ENCODE results near the gene ITPR2. TPM values are rescaled to one million over a fixed set of nuclear protein-coding genes. Genes with fewer than 3 reads are reported as not detected.

Gene ITPR2
- total RNA-seq, 2 donors from 2014 or later: 14.8 to 74.4 TPM

DNA sequence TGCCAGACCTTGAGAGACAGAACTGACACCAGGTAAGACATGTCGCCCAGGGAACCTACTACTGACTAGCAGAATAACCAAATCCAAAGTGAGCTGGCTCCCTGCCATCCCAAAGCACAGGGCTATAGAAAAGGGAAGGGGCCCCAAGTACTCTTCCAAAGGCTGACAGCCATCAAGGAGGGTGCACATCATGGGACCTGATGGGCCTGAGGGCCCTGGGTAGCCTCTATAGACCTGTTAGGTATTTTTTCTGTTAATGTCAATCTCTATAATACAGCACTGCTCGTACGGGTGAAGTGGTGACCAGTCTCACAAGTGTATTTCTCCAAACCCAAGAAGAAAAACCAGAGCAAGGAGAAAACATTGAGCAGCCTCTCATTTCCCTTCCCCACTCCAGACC lies 171.6 kb downstream of the ITPR2 start:
- Histone ChIP-seq H3K9me3 (ENCODE audit: control insufficient read depth, low read length) (no peaks in the 10 kb centered on the region), H3K27me3 (ENCODE audit: control insufficient read depth, insufficient read depth, low read length, poor library complexity, severe bottlenecking) (no peaks in the 10 kb centered on the region), H3K9ac (ENCODE audit: extremely low read depth, low read length, poor library complexity, severe bottlenecking) (no peak overlapping the region), H3K4me1 (ENCODE audit: control insufficient read depth, insufficient read depth, low read length) (no peaks in the 10 kb centered on the region), H3K4me3 (ENCODE audit: low read length) (no peak overlapping the region), H3K27ac (ENCODE audit: low read depth, low read length) (no peak overlapping the region), H3K36me3 (ENCODE audit: control insufficient read depth, insufficient read depth, low read length) (no peaks in the 10 kb centered on the region)
- H3K4me3 Mint-ChIP-seq: no peak overlapping the region
- TF ChIP-seq, protein P1, sequence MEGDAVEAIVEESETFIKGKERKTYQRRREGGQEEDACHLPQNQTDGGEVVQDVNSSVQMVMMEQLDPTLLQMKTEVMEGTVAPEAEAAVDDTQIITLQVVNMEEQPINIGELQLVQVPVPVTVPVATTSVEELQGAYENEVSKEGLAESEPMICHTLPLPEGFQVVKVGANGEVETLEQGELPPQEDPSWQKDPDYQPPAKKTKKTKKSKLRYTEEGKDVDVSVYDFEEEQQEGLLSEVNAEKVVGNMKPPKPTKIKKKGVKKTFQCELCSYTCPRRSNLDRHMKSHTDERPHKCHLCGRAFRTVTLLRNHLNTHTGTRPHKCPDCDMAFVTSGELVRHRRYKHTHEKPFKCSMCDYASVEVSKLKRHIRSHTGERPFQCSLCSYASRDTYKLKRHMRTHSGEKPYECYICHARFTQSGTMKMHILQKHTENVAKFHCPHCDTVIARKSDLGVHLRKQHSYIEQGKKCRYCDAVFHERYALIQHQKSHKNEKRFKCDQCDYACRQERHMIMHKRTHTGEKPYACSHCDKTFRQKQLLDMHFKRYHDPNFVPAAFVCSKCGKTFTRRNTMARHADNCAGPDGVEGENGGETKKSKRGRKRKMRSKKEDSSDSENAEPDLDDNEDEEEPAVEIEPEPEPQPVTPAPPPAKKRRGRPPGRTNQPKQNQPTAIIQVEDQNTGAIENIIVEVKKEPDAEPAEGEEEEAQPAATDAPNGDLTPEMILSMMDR (conservative IDR thresholded peaks at IDR 0.05): no peak
- peaks cover 19% of the 10 kb centered on the region for H3K36me3 Mint-ChIP-seq (ENCODE audit: low read depth)
- H3K4me1 Mint-ChIP-seq: peaks cover 5% of the 10 kb centered on the region
- no peaks in the 10 kb centered on the region for H3K9me3 Mint-ChIP-seq
- H3K27ac Mint-ChIP-seq: no peak overlapping the region
- DNase-seq: no peak
- no peaks in the 10 kb centered on the region for H3K27me3 Mint-ChIP-seq (ENCODE audit: insufficient read depth)
- 70% methylated on average over 3 of the region's 3 CpGs; no CpG with 5 or more reads in 1 of the 2 experiments for WGBS, 2 experiments (ENCODE audit: insufficient coverage in 1 of 2, insufficient read length in 1 of 2)

DNA sequence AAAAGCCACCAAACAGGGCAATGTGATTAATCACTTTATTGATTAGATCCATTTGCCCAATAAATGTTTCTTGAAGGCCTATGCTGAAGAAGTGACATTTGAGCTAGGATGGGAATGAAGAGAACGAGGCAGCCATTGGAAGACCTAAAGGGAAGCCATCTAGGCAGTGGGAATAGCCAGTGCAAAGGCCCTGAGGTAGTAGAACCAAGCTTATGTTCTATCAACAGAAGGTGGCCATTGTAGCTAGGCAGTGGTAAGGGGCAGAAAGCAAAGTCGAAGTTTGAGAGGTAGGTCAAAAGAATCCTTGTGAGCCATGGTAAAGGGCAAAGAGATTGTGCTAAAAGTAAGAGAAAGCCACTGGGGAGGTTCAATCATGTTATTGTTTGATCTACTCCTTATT lies 173.1 kb downstream of the ITPR2 start:
- no peak overlapping the region for H3K27ac Mint-ChIP-seq
- WGBS, 2 experiments (ENCODE audit: insufficient coverage in 1 of 2, insufficient read length in 1 of 2): 87 to 100% methylated on average over 1 to 2 of the region's 2 CpGs
- no peaks in the 10 kb centered on the region for H3K27me3 Mint-ChIP-seq (ENCODE audit: insufficient read depth)
- DNase-seq: no peak
- Histone ChIP-seq H3K36me3 (ENCODE audit: control insufficient read depth, insufficient read depth, low read length) (no peaks in the 10 kb centered on the region), H3K9ac (ENCODE audit: extremely low read depth, low read length, poor library complexity, severe bottlenecking) (no peak overlapping the region), H3K27me3 (ENCODE audit: control insufficient read depth, insufficient read depth, low read length, poor library complexity, severe bottlenecking) (no peaks in the 10 kb centered on the region), H3K27ac (ENCODE audit: low read depth, low read length) (no peak overlapping the region), H3K4me3 (ENCODE audit: low read length) (no peak overlapping the region), H3K9me3 (ENCODE audit: control insufficient read depth, low read length) (no peaks in the 10 kb centered on the region), H3K4me1 (ENCODE audit: control insufficient read depth, insufficient read depth, low read length) (no peaks in the 10 kb centered on the region)
- H3K4me3 Mint-ChIP-seq: no peak overlapping the region
- TF ChIP-seq, protein P1 (conservative IDR thresholded peaks at IDR 0.05): no peak
- peaks cover 2% of the 10 kb centered on the region for H3K4me1 Mint-ChIP-seq
- H3K36me3 Mint-ChIP-seq (ENCODE audit: low read depth): peaks cover 30% of the 10 kb centered on the region
- H3K9me3 Mint-ChIP-seq: no peaks in the 10 kb centered on the region

DNA sequence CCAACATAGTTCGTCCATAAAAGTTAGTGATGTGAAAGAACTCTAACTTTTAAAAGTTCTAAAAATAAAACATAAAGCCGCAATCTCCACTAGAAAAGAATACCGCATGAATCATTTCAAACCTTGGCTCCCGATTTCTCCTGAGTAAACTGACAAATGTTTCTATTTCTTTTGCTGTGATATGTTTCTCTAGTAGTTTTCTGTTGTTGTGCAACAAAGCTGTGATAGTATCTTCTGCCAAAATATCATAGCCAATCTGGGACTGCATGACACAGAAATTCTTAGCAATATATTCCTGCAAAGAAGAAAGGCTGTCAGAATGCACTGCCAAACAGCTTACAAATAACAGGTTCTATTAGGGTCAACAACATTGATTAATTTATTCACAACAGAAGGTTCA lies 174.0 kb downstream of the ITPR2 start:
- no peaks in the 10 kb centered on the region for H3K27me3 Mint-ChIP-seq (ENCODE audit: insufficient read depth)
- no peaks in the 10 kb centered on the region for H3K4me1 ChIP-seq (ENCODE audit: control insufficient read depth, insufficient read depth, low read length)
- TF ChIP-seq, protein P1 (conservative IDR thresholded peaks at IDR 0.05): no peak
- WGBS, 2 experiments (ENCODE audit: insufficient coverage in 1 of 2, insufficient read length in 1 of 2): 89 to 94% methylated on average over 3 to 4 of the region's 4 CpGs
- no peak overlapping the region for H3K4me3 ChIP-seq (ENCODE audit: low read length)
- no peak overlapping the region for H3K27ac ChIP-seq (ENCODE audit: low read depth, low read length)
- H3K4me1 Mint-ChIP-seq: no peaks in the 10 kb centered on the region
- H3K27ac Mint-ChIP-seq: no peak overlapping the region
- H3K4me3 Mint-ChIP-seq: no peak overlapping the region
- H3K9me3 ChIP-seq (ENCODE audit: control insufficient read depth, low read length): no peaks in the 10 kb centered on the region
- H3K36me3 Mint-ChIP-seq (ENCODE audit: low read depth): peaks cover 37% of the 10 kb centered on the region
- H3K36me3 ChIP-seq (ENCODE audit: control insufficient read depth, insufficient read depth, low read length): no peaks in the 10 kb centered on the region
- H3K27me3 ChIP-seq (ENCODE audit: control insufficient read depth, insufficient read depth, low read length, poor library complexity, severe bottlenecking): no peaks in the 10 kb centered on the region
- no peaks in the 10 kb centered on the region for H3K9me3 Mint-ChIP-seq
- DNase-seq: no peak
- H3K9ac ChIP-seq (ENCODE audit: extremely low read depth, low read length, poor library complexity, severe bottlenecking): no peak overlapping the region

All from endodermal cell (in vitro differentiated cells).